Activated gamma-delta T cell (primary cell): Measurements from ENCODE around the gene PTGDR.

Experiments used
- DNase-seq: peaks from one replicate; lab custom pipeline; 2025; lab: John Stamatoyannopoulos, UW
- total RNA-seq, 2 donors: gene quantifications; one replicate each; lab custom pipeline; 2026; lab: John Stamatoyannopoulos, UW

Gene PTGDR
- 12.2 to 12.3 reads per million in 2 donors for total RNA-seq

DNA sequence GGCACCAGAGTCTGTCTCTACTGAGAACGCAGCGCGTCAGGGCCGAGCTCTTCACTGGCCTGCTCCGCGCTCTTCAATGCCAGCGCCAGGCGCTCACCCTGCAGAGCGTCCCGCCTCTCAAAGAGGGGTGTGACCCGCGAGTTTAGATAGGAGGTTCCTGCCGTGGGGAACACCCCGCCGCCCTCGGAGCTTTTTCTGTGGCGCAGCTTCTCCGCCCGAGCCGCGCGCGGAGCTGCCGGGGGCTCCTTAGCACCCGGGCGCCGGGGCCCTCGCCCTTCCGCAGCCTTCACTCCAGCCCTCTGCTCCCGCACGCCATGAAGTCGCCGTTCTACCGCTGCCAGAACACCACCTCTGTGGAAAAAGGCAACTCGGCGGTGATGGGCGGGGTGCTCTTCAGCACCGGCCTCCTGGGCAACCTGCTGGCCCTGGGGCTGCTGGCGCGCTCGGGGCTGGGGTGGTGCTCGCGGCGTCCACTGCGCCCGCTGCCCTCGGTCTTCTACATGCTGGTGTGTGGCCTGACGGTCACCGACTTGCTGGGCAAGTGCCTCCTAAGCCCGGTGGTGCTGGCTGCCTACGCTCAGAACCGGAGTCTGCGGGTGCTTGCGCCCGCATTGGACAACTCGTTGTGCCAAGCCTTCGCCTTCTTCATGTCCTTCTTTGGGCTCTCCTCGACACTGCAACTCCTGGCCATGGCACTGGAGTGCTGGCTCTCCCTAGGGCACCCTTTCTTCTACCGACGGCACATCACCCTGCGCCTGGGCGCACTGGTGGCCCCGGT lies at the start of gene PTGDR:
PTGDR (plus strand) TSS at position 198 of the 778 bp plus-strand sequence; CDS start at position 315, 117 bp downstream.
- DNase-seq: peak; percentile 46

DNA sequence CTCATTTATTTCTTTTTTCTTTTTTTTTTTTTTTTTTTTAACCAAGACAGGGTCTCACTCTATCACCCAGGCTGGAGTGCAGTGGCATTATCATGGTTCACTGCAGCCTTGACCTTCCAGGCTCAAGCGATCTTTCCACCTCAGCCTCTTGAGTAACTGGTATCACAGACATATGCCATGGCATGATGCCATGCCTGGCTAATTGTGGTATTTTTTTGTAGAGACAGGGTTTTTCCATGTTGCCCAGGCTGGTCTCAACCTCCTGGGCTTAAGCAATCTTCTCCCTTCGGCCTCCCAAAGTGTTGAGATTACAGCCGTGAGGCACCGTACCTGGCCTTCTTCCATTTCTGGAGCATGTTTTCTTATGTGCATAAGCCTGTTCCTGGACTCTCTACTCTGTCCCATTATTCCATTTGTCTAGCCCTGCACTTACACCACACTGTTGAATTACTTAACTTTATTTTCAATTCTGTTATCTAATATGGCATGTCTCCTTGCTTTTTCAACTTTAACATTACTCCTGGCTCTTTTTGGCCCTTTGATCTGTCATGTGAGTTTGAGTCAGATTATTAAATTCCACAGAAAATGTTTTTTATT lies 47.9 kb upstream of the PTGDR start:
- DNase-seq: no peak

DNA sequence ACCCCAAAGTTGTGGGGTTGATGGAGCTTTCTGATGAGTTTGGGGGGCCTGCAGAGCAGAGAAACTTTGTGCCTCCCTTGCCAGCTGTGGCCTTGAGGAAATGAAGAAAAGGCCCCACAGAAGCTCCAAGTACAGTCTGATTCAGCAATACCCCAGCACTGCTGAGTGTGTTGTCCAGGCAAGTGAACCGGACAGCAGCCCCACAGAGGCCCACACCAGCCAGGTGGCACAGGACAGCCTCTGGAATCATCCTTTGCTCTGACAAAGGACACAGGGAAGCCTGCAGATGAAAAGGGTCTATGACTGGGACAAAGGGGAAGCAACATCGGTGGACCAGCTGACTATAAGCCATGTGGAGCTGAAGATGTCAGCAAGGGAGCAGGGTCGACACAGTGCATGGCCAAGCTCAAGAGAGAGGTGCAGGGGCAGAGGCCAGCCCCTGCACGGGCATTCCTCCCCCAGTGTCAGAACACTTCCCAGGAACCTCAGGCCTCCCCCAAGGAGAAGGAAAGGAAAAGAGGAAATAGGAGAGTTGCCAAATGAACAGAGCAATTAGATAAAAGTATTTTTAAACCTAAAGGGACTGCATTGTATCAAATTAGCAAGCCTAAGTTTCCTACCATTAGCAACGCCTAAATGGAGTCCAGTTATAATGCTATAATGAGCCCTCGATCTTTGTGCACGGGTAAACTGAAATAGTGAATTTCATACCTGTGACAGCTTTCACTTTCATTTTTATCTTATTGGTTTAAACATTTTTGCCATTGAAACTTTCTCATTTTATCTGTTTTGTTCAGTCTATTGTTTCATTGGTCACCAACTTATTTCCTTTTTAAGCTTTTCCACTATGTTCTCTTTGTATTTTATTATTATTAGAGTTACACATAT lies 46.3 kb upstream of the PTGDR start:
- no peak for DNase-seq

GRCh38 chr14:52222901-52223300 lies 44.6 kb upstream of the PTGDR start:
- no peak for DNase-seq

- DNase-seq: no peak
Observed at GRCh38 chr14:52227619-52228222, 39.8 kb upstream of the PTGDR start.

- DNase-seq: no peak
Observed at GRCh38 chr14:52233693-52234092, 33.8 kb upstream of the PTGDR start.

DNA sequence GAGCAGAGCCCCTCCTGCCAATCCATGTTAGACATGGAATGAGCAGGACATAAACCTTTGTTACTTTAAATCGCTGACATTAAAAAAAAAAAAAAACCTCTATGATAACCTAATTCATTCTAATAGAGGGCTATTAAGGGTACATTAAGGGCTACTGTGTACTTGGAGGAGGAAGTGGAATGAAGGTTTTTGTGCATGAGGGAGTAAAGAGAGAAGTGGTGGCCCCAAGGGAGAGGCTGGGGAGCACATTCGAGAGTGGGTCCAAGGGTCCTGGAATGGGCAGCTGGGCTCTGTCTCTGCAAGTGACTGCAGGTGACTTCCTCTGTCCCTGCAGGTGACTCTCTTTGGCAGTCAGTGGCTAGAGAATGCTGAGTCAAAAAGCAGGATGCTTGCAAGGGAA lies 32.1 kb upstream of the PTGDR start:
- no peak for DNase-seq

DNA sequence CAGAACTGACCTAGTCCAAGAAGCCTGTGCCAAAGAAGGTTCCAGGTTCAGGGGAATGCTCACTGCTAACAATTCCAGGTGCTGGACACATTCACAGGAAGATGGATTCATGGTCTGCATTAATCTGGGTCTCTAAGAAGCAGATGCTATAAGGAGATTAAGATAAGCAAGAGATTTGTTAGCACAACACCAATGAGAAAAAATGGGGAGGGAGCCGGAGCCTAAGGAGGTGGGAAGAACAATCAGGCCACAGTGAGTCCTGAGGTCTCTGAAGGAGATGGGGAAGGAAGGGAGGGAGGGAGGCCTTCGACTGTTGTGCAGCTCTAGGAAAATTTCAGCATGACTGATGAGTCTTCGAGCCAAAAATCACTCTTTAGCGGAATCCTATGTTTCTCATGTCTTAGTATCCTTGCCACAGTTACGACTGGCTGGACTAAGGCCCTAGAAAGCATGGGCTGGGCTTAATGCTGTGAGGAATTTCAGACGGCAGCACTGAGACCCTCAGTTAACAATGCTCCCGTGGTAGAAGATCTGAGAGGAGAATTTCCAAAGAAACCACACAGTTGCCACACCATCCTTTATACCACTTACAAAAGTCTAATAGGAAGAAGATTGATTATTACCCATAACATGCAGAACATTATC lies 31.5 kb upstream of the PTGDR start:
- DNase-seq: no peak

- no peak for DNase-seq
Observed at GRCh38 chr14:52238682-52239081, 28.8 kb upstream of the PTGDR start.

DNA sequence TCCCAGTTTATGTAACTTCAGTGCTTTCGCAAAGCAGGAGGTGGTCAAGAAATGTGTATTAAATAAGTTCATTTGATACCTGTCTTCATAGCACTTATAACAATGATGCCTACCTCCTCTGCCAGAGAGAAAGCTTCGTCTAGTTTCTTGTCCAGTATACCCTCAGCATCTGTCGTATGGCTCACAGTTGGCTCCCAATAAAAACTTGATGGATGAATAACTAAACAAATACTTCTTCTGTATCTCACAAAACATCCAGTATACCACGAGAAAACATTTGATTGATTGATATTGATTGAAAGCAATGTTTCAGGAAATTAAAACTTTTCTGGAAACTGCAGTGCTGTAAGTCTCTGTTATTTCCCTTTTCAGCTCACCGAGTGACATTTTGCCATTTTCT lies 26.9 kb upstream of the PTGDR start:
- DNase-seq: no peak

DNA sequence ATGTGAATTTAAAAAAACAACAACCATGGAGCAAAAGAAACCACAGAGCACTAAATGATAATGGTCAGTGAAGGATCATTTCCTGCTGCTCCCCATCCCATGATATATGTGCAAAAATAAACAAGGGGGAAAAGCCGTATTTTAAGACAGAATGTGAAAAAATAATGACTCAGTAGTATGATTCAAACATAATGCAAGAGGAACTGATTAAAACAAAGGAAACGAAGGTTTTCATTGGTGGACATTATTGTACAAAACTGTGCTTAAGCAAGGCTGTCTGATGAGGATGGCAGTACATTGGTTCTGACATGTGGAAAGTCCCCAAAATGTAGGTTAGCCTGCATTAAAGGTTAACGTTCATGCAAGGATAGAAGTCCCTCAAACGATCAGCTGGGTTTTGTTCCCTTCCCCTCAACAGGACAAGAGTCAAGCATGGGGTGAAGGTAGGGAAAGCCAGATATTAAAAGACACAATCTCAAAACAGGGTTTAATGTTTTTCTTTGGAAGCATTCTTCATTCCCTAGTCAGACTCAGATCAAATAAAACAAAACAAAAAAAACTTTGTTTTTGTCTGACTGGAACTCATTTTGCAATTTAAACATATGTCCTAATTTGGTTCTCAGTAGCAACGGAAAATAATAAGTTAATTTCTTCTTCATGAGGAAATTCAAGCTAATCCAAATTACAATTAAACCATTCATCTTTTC lies 26.3 kb upstream of the PTGDR start:
- DNase-seq: no peak

DNA sequence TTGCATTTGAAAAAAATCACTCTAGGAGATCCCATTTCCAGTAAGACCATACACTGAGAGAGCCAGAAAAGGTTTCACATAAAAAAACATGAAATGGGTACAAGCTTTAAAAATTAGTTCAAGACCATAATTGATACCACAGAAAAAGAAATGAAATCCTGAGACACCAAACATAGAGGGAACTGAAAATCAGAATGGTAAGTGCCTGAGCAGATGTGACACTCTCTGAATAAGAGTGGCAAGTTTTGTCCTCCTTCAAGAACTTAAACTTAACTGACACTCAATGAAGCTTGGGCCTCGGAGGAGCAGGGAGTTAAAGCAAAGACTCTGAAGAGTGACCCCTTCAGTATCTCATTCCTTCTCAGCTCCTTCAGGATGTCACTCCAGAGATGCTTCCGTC lies 23.2 kb upstream of the PTGDR start:
- no peak for DNase-seq

DNA sequence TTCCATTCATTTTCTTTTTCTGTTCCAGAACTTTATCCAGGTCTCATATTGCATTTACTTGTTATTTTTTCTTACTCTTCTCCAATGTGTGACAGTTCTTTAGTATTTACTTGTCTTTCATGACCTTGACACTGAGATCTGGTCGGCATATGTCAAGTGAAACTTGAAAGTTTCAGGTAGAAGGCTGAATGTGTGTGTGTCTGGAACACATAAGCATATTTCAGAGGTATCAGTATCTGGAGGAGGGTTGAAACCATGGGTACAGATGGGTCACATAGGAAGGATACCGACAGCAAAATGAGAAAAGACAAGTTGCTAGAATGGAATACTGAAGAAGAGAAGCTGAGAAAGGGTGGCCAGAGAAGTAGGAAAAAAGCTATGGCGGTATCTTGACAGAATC lies 22.5 kb upstream of the PTGDR start:
- no peak for DNase-seq

GRCh38 chr14:52248057-52248456 lies 19.4 kb upstream of the PTGDR start:
- no peak for DNase-seq

GRCh38 chr14:52251724-52252123 lies 15.8 kb upstream of the PTGDR start:
- DNase-seq: no peak

GRCh38 chr14:52253503-52253902 lies 14.0 kb upstream of the PTGDR start:
- DNase-seq: no peak

- no peak for DNase-seq
Observed at GRCh38 chr14:52254086-52254485, 13.4 kb upstream of the PTGDR start.

GRCh38 chr14:52258783-52259182 lies 8.7 kb upstream of the PTGDR start:
- DNase-seq: no peak

DNA sequence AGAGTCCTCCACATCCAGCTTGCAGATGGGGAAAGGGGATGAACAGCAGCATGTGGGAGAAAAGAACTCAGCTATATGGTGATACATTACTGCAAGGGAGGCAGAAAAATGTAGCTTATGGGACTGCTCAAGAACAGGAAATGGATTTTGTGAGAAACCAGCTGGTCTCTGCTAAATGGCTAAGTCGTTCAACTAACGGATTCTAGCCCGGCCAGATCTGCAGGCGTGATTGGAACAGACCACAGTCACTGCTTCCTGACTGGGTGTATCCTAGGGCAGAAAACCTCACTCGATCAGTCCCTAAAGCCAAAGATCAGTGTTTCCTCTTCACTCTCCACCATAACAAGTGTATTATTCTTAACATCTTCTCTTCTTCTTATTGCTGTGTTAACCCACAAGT lies 8.1 kb upstream of the PTGDR start:
- no peak for DNase-seq

GRCh38 chr14:52262600-52262999 lies 4.9 kb upstream of the PTGDR start:
- DNase-seq: no peak

GRCh38 chr14:52263190-52263589 lies 4.3 kb upstream of the PTGDR start:
- DNase-seq: no peak
